ENCODE results near the gene GPRC5C.

The GPRC5C gene

GRCh38 chr17:74453665-74454196, 21.8 kb downstream of the GPRC5C start:
- peak in 1 of 2 experiments; percentile 85 for DNase-seq

DNA sequence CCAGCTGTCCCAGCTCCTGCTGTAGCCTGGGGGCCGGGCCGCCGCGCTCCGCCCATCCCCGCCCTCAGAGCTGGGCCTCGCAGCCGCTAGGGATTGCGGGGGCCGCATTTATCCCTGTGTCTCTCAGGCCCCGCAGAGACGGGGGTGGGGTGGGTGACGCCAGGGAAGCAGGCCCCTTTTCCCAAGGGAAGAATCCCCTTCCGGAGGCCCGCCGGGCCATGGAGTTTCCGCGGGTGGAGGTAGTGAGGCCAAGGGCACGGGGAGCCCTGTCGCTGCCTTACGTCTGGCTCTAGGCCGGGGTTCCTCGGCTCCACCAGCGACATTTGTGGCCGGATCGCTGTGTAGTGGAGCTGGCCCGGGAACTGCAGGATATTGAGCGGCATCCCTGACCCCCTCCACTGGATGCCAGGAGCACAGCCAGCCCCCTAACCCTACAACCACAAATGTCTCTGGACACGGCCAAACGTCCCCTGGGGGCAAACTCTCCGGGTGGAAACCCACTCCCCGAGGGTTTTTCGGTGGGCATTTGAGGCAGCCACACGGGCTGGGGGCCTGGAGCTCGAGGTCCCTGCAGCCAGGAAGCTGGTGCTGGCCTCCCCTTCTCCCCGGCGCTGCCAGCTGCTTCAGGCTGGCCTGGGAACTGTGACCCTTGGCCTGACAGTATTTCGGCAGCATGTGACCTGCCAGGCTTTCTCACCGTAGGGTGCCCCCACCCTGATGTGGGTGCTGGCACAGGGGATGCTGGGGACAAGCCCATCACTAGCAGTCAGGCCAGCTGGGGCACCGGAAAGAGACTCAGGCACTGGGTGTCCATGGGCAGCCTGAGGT, 22.5 kb downstream of the GPRC5C start:
- peak in 1 of 2 experiments; percentile 83 for DNase-seq

- no peak for DNase-seq
Measured at GRCh38 chr17:74455025-74455545, 23.2 kb downstream of the GPRC5C start.

GRCh38 chr17:74455821-74456220, 23.9 kb downstream of the GPRC5C start:
- no peak for DNase-seq

GRCh38 chr17:74457146-74457819, 25.4 kb downstream of the GPRC5C start:
- DNase-seq: peak; percentile 69 to 72

GRCh38 chr17:74457820-74458166, 25.9 kb downstream of the GPRC5C start:
- DNase-seq: no peak

DNA sequence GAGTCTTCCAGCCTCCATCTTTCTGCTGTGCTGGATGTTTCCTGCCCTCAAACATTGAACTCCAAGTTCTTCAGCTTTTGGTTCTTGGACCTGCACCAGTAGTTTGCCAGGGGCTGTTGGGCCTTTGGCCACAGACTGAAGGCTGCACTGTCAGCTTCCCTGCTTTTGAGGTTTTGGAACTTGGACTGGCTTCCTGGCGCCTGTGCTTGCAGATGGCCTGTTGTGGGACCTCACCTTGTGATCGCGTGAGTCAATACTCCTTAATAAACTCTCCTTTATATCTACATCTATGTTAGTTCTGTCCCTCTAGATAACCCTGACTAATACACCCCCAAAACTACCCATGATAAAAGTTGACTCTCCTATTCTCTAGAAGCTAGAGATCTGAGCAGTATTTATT, 26.9 kb downstream of the GPRC5C start:
- DNase-seq: no peak

DNA sequence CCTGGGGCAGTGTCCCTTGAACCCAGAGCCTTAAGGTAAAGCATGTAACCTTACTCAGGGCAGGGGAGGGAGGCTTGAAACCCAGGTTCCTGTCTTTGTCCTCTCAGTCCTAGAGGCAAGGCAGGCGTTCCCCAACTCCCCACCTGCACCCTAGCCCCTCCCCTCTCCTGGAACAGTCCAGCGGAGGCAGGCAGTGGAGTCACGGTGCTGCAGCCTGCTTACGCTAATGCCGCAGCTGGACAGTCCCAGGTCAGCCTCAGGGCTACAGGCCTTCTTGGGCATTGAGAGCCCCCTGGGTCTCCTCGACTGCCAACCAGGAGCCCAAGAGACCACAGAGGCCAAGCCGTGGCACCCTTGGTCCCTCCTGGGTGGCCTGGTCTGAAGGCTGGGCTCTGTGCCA, 27.7 kb downstream of the GPRC5C start:
- DNase-seq: no peak

DNA sequence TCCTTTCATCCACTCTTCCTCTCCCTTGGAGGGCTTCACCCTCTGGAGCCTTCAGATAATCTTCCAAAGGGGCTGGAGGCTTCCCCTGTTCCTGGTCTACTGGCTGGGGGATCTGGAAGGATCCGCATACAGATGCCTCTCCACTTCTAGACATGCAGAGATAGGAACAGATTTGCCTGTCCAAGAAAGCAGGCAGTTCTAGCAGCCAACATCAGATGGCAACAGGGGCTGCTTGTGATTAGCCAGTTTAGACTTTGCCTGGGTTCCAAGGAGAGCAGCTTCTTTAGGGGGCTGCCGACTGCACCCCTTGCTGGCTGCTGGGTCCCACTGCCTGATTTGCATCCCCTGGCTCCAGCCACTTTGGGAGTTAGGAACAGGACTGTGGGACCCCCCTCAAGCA, 28.4 kb downstream of the GPRC5C start:
- no peak for DNase-seq

- DNase-seq: no peak
Measured at GRCh38 chr17:74460996-74461395, 29.1 kb downstream of the GPRC5C start.

- no peak for DNase-seq
Measured at GRCh38 chr17:74461611-74462010, 29.7 kb downstream of the GPRC5C start.

DNA sequence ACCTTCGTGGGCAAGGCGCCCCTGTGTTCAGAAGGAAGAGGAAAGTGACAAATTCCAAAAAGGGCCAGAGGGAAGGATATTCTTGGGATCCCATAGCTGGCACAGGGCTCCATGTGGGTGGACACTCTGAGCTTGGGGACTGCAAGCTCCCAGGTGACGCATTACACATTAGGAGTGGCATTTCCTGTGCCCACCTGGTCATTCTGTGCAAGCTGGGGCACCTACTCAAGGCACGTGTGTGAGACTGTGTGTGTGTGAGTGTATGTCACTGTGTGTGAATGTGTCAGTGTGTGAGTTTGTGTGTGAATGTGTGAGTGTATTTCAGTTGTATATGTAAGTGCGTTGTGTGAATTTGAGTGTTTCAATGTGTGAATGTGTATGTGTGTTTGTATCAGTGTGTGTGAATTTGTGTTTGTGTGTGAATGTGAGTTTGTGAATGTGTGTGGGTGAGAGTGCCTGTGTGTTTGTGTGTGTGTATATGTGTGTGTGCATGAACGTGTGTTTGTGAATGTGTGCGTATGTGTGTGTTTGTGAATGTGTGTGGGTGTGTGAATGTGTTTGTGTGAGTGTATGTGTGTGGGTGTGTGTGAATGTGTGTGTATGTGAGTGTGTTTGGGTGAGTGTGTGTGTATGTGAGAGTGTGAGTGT, 33.0 kb downstream of the GPRC5C start:
- no peak for DNase-seq

DNA sequence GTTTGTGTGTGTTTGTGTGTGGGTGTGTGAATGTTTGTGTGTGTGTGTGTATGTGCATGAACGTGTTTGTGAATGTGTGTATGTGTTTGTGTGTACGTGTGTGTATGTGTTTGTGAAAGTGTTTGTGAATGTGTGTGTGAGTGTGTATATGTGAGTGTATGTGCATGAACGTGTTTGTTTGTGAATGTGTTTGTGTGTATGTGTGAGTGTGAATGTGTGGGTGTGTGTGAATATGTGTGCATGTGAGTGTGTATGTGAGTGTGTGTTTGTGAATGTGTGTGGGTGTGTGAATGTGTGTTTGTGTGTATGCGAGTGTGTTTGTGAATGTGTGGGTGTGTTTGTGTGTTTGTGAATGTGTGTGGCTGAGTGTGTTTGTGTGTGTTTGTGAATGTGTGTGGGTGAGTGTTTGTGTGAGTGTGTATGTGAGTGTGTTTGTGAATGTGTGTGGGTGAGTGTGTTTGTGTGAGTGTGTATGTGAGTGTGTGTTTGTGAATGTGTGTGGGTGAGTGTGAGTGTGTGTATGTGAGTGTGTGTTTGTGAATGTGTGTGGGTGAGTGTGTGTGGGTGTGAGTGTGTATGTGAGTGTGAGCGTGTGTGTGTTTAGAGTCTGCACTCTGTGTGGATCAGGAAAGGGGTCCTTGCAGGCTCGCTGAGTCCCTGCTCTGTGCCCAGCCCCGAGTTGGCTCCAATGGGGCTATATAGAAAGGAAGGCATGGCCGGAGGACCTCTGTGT, 33.7 kb downstream of the GPRC5C start:
- no peak for DNase-seq

DNA sequence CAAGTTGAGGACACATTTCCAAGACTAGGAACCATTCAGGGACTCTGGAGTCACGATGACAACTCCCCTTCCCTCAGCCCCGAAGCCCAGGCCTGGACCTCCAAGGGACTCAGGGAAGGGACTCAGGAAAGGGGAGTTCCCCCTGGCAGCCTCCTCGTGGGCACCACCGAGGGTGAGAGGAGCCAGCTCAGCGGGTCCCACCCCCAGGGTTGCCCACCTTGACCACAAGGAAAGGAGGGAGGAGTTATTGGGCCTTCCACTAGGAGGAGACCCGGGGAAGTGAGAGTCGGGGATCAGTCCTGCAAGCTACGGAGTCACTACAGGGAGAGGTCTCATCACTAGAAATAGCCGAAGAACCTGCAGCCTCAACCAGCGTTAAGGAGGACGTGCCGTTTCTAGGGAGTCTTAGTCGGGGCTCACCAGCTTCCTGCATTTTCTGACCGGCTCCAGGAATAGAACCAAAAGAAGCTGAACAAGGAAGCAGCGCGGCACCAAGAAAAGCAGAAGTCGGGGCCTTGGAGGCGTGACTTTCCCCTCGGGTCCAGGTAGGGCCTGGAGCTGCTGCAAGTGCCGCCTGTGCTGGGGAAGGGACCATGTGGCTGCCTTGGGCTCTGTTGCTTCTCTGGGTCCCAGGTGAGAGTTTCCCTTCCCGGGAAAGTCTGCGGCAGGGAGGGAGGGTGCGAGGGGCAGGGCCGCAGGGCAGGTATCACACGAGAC, 34.4 kb downstream of the GPRC5C start, which contains the start of gene CD300A:
Gene CD300A (plus strand): TSS at position 524 of the 717 bp plus-strand sequence. CDS start 70 bp downstream, at position 594.
- no peak for DNase-seq

GRCh38 chr17:74466828-74467184, 34.9 kb downstream of the GPRC5C start:
- DNase-seq: no peak

GRCh38 chr17:74467221-74467951, 35.5 kb downstream of the GPRC5C start:
- no peak for DNase-seq

- DNase-seq: no peak
Measured at GRCh38 chr17:74471341-74471740, 39.5 kb downstream of the GPRC5C start.

DNA sequence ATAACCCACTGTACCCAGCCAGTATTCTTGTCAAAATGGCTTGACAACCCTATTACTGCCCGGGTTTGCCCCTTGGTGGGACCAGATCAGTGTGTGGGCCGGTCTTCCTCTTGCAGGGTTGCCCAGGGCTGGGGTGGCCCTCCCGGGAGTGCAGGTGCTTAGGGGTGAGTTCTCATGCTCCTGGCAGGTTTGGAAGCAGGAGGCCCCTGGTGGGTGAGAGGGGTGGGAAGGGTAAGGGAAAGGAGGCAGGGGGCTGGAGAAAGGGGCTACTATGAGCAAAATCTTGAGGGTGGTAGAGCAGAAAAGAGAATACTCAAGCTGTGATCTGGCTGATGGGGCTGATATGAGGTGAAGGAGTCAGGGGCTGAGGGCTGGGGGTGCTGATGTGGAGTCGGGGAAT, 41.0 kb downstream of the GPRC5C start:
- no peak for DNase-seq

DNA sequence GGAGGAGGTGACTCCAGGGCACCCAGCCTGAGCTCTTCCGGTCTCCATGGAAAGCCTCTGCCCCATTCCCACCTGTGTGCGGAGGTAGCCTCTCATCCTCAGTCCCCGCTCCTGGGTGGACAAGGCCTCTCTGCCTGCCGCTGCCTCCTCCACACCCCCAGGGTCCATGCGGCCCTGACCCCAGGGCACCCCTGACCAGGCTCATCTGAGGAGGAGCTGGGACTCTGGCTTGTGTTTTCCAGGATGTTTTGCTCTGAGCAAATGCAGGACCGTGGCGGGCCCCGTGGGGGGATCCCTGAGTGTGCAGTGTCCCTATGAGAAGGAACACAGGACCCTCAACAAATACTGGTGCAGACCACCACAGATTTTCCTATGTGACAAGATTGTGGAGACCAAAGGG, 41.4 kb downstream of the GPRC5C start:
- DNase-seq: no peak

DNA sequence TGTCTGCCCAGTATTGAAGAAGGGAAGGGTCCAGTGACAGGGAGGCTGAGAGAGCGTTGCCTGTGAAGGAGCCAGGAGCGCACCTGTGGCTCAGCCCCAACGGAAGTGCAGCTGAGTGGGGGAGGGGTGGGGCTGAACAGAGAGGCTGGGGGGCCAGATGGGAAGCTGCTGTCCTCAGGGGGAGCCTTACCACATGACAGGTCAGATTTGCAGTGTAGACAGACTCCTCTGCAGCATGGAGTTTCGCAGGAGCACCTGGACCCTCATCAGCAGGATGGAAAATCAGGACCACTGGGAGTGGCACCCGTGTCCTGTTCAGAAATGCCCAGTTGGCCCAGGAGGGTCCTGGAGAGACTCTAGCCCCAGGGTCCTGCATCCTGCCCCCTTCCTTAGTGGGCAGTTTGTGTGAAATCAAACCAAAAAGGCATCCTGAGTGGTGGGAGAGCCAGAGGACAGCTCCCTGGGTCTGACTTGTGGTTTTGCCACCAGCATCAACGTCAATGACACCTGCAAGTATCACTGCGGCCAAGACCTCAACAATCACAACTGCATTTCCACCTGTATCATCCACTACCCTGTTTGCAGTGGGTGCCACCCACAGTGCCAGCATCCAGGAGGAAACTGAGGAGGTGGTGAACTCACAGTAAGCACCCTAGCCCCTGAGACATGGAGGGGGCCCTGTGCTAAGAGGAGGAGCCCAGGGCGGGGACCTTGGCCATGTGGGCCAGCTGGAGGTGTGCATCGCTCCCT, 42.3 kb downstream of the GPRC5C start:
- no peak for DNase-seq

GRCh38 chr17:74475189-74475588, 43.3 kb downstream of the GPRC5C start:
- no peak for DNase-seq
